Aorta (tissue), 5 donors: Measurements from ENCODE around the gene MRPL20. TPM values are rescaled to one million over a fixed set of nuclear protein-coding genes. Genes with fewer than 3 reads are reported as not detected.

Experiments used
- ATAC-seq: fragments of 200-7000 bp; cut with Tn5 transposase; one replicate; pipeline ENCODE4 v1.9.1; 2022; ENCODE audit warnings: moderate library complexity; ENCODE audit not compliant: low FRiP score
- DNase-seq, 2 donors: peaks; one replicate each; pipeline ENCODE4 v3.0.0-alpha.2; 2020
- H3K27ac ChIP-seq, 2 donors: one replicate each; pipeline ENCODE4 v1.5.1; 2013; ENCODE audit warnings: low read length in 2 of 2, mild to moderate bottlenecking in 2 of 2, moderate library complexity in 2 of 2, control low read depth in 1 of 2, inconsistent platforms in 1 of 2, low read depth in 1 of 2
- H3K27me3 ChIP-seq, 2 donors: one replicate each; pipeline ENCODE4 v1.6.1; 2013; ENCODE audit warnings: control low read depth in 1 of 2, low read length in 1 of 2, mild to moderate bottlenecking in 1 of 2, moderate library complexity in 1 of 2; ENCODE audit not compliant: insufficient read depth in 2 of 2, control insufficient read depth in 1 of 2
- H3K36me3 ChIP-seq, 2 donors: one replicate each; pipeline ENCODE4 v1.6.1; 2013; ENCODE audit warnings: control low read depth in 1 of 2, low read length in 1 of 2, mild to moderate bottlenecking in 1 of 2; ENCODE audit not compliant: insufficient read depth in 2 of 2, control insufficient read depth in 1 of 2
- H3K4me1 ChIP-seq, 2 donors: one replicate each; pipeline ENCODE4 v1.6.1; 2013; ENCODE audit warnings: low read length in 2 of 2, control low read depth in 1 of 2, mild to moderate bottlenecking in 1 of 2, moderate library complexity in 1 of 2; ENCODE audit not compliant: insufficient read depth in 2 of 2, control insufficient read depth in 1 of 2
- H3K4me3 ChIP-seq, 2 donors: one replicate each; pipeline ENCODE4 v1.5.1; 2013; ENCODE audit warnings: low read length in 2 of 2, control low read depth in 1 of 2, mild to moderate bottlenecking in 1 of 2
- H3K9me3 ChIP-seq: one replicate; pipeline ENCODE4 v1.6.1; 2013; ENCODE audit warnings: mild to moderate bottlenecking, low read length; ENCODE audit not compliant: control insufficient read depth
- WGBS, 2 donors: extraction: QIAGEN DNeasy Blood & Tissue Kit; methylation state at CpG; one replicate each; pipeline ENCODE4 v1.1.7; 2013; 5-methylcytosine and 5-hydroxymethylcytosine counted together
- intact Hi-C, 2 donors: fragments of 100-400 bp; cut with DNase I; formaldehyde crosslinking; loops; one replicate each; pipeline versions ENCODE4 v1.14.2 to v1.15.0; 2022
- polyA plus RNA-seq, 2 donors: library from polyadenylated mRNA; stranded (reverse); fragments of 200-250 nt; gene quantifications; one replicate each; pipeline ENCODE4 v1.2.3, GENCODE V29; 2013
- total RNA-seq, 2 donors: library from RNA; stranded (reverse); fragmentation: NEBNext Ultra II Directional; extraction: Animal tissue kit (Norgen Biotek cat#: 25700); gene quantifications; one replicate each; pipeline ENCODE4 v1.2.1, GENCODE V29; 2021
- donor health status: healthy with polysubstance abuse.
- donor health status: Bipolar disorder and iron deficiency.
- donor health status: DM: no; HTN: no; CAD: no.
- donor health status: DM: no; HTN: no; CAD: no.
- donor health status: DM: yes; HTN: yes; CAD: no.

The MRPL20 gene
- total and polyA plus RNA-seq, 4 donors = 69.7 to 184 (median 107) TPM

DNA sequence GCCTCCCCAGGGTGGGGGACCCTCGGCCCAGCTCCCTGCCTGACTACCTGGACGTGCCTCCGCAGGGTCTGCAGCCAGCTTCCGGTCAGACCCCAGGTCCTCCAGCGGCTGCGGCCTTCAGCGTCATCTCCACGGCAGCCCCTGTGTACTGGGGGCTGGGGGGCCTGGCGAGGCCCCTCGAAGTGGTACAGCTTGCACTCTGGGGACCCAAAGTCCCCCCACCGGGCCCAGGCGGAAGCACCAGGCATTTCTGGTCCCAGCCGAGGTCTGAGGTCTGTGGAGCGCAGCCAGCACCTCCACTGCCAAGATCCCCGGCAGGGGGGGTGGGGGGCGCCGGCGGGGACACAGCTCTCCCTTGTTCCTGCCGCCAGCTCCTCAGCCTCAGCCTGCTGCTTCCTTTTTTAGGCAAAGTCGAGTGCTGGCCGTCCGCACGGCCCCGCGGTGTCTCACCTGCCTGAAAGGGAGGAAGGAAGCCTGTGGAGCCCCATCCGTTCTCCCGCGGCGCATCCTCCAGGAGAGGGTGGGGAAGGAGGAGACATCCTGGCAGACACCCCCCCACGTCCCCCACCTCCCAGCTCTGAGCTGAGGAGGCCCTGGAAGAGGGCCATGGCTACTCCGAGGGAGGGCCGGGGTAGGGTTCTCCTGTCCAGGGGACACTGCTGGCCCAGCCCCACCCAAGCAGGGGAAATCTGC, 27.2 kb upstream of the MRPL20 start:
- intact Hi-C loops = no loop called here
- 15 to 25% methylated on average over 26 to 32 of the region's 32 CpGs for WGBS, 2 donors
- Histone ChIP-seq H3K4me3 (no peak overlapping the region), H3K27ac (no peak overlapping the region), H3K4me1 (no peaks in the 10 kb centered on the region), H3K36me3 (no peaks in the 10 kb centered on the region), H3K9me3 (no peaks in the 10 kb centered on the region), H3K27me3 (no peaks in the 10 kb centered on the region)
- ATAC-seq = peak; percentile 2
- DNase-seq = peak; percentile 54 to 85

DNA sequence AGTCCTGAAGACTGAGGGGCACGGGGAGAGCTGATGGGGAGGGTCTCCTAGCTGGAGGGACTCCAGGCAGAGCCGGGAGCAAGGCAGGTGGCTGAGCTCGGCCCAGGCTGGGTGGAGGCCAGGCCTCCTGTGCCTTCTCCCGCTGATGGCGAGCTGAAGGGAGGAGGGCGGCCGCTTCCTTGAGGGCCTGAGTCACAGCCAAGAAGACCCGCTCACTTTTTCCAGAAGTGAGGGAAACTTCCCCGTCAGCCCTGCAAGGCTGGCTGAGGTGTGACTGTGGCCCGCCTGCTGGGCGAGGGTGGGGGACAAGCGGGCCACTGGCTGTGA, 26.7 kb upstream of the MRPL20 start:
- Histone ChIP-seq H3K9me3 (no peaks in the 10 kb centered on the region), H3K4me1 (no peaks in the 10 kb centered on the region), H3K27me3 (no peaks in the 10 kb centered on the region), H3K36me3 (no peaks in the 10 kb centered on the region), H3K27ac (no peak overlapping the region), H3K4me3 (no peak overlapping the region)
- 38 to 47% methylated on average over 8 to 12 of the region's 12 CpGs for WGBS, 2 donors
- ATAC-seq (peak; percentile 6), DNase-seq (peak in 1 of 2 donors; percentile 84)
- intact Hi-C loops = no loop called here

DNA sequence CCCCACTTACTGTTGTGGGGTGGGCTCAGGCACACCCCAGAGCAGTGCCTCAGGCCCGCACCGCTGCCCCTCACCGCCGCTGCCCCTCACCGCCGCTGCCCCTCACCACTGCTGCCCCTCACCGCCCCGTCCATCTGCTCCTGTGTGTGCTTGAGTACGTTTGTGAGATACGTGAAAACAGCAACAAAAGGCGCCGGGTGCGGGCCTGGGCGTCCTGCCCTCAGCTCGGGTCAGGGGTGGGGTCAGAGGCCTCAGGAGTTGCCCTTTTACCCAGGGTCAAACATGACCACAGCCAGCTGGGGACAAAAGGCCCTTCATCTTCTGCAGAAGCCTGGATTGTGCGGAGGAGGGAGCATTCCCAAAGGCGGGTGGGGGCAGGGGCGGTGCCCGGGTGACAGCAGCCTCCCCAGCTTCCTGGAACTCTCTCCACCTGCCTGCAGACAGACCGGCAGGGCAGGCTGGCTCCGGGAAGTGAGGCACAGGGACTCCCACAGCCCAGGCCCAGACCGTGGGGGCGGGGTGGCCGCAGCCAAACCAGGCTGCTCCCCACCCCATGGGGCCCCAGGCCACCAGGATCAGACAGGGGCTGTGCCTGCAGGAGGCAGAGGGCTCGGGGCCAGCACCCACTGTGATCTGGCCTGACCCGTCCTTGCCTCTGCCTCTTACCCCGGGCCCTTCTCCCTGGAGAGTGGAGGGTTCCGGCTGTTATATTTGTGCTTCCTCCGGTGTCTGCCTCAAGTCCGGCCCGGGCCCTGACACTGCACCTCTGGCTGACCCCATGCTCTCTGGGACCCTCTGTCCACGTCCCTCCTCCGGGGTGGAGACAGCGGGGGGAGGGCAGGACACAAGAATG, 26.1 kb upstream of the MRPL20 start:
- Histone ChIP-seq H3K4me1 (no peaks in the 10 kb centered on the region), H3K4me3 (no peak overlapping the region), H3K36me3 (no peaks in the 10 kb centered on the region), H3K9me3 (no peaks in the 10 kb centered on the region), H3K27ac (no peak overlapping the region), H3K27me3 (no peaks in the 10 kb centered on the region)
- ATAC-seq (peak; percentile 21), DNase-seq (peak; percentile 55 to 80)
- intact Hi-C loops = no loop called here
- WGBS, 2 donors = 75 to 77% methylated on average over 31 to 34 of the region's 34 CpGs

DNA sequence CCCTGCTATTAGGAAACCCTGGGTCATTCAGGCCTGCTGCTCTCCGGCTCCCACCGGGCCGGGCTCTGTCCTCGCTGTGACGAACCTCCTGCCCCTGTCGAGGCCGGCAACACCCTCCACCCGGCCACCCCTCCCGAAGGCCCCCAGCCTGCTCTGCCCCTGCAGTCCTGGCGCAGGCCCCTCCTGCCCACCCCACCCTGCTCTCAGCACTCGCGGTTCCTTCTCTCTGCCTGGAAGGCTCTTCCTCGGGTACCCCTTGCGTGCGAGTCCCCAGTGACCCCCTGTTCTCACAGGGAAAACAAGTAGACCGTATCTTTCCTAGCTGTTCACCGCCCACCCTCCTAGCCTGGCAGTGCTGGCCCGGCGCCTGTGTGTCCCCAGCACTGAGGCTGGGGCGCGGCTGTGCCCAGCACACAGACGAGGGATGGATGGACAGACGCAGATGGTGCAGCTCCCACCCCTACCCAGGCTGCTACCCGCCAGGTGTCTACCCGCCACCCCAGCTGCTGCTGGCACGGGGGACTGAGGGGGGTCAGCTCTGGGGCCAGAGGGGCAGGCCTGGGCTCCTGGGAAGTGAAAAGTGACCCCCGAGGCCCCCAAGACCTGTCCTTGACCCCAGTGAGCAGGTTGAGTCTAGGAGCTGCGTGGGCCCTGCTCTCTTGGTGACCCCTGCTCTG, 25.3 kb upstream of the MRPL20 start:
- peak in 1 of 2 donors; percentile 44 for DNase-seq
- no peaks in the 10 kb centered on the region for H3K4me1 ChIP-seq
- no peak overlapping the region for H3K27ac ChIP-seq
- ATAC-seq = no peak
- intact Hi-C loops = no loop called here
- no peaks in the 10 kb centered on the region for H3K27me3 ChIP-seq
- no peaks in the 10 kb centered on the region for H3K9me3 ChIP-seq
- no peak overlapping the region for H3K4me3 ChIP-seq
- 84 to 88% methylated on average over 28 of the region's 28 CpGs for WGBS, 2 donors
- no peaks in the 10 kb centered on the region for H3K36me3 ChIP-seq

DNA sequence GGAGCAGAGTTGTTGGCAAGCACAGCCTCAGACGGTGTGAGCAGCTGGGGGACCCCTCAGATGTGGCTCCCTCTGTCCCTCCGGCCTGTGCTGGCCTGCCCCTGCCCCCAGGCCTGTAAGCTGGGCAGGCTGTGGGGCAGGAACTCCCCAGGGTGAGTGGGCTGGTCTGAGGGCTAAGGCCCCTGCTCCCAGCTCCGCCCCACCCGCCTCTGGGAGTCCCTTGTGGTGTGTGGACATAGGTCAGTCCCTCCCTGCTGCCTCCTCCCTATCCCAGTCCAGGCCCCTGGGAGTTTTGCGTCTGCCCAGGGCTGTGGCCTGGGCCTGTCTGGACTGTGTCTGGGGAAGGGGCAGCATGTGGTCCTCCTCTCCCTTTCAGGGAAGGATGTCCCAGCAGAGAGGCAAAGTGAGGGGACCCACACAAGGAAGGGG, 24.8 kb upstream of the MRPL20 start:
- Histone ChIP-seq H3K9me3 (no peaks in the 10 kb centered on the region), H3K36me3 (no peaks in the 10 kb centered on the region), H3K27ac (no peak overlapping the region), H3K4me1 (no peaks in the 10 kb centered on the region), H3K4me3 (no peak overlapping the region), H3K27me3 (no peaks in the 10 kb centered on the region)
- ATAC-seq (no peak), DNase-seq (peak; percentile 40 to 84)
- intact Hi-C loops = no loop called here
- WGBS, 2 donors = 73% methylated on average over 5 of the region's 5 CpGs

DNA sequence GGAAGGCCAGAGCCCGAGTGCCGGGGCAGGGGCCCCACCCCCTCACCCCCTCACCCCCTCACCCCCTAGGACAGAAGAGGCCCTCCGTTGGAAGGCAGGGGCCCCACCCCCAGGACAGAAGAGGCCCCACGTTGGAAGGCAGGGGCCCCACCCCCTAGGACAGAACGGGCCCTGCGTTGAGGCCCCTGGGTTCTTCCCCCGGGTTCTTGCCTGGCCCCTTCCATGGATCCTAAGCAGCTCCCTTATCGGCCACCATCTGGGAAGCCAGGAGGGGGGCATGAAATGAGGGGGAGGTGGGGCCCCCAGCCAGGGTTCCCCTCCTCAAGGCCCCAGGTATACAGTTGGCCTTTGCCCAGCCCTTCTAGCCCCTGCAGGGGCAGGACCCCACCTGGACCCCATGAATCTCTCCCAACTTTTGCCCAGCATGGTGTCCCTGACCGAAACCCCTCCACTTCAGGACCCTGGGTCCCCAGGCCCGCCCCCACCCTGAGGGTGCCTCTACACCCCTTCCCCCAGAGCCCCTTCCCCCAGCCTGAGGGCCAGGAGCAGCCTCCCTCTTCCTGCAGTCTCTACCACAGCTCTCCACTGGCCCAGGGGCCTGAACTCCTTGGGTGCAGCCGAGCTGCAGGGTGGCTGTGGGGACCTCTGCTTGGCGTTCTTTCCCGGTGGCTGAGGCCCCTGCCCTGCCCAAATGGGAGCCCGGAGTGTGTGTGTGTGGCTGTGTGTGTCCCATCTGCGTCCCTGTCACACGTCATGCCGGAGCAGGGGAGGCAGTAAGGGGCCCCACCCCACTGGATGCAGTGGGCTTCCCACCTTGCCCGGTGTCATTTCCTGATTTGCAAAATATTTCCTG, 24.1 kb upstream of the MRPL20 start:
- intact Hi-C loops = no loop called here
- 75 to 82% methylated on average over 14 to 18 of the region's 18 CpGs for WGBS, 2 donors
- Histone ChIP-seq H3K36me3 (no peaks in the 10 kb centered on the region), H3K4me3 (no peak overlapping the region), H3K9me3 (no peaks in the 10 kb centered on the region), H3K4me1 (no peaks in the 10 kb centered on the region), H3K27ac (no peak overlapping the region), H3K27me3 (no peaks in the 10 kb centered on the region)
- ATAC-seq (no peak), DNase-seq (peak; percentile 42 to 72)

DNA sequence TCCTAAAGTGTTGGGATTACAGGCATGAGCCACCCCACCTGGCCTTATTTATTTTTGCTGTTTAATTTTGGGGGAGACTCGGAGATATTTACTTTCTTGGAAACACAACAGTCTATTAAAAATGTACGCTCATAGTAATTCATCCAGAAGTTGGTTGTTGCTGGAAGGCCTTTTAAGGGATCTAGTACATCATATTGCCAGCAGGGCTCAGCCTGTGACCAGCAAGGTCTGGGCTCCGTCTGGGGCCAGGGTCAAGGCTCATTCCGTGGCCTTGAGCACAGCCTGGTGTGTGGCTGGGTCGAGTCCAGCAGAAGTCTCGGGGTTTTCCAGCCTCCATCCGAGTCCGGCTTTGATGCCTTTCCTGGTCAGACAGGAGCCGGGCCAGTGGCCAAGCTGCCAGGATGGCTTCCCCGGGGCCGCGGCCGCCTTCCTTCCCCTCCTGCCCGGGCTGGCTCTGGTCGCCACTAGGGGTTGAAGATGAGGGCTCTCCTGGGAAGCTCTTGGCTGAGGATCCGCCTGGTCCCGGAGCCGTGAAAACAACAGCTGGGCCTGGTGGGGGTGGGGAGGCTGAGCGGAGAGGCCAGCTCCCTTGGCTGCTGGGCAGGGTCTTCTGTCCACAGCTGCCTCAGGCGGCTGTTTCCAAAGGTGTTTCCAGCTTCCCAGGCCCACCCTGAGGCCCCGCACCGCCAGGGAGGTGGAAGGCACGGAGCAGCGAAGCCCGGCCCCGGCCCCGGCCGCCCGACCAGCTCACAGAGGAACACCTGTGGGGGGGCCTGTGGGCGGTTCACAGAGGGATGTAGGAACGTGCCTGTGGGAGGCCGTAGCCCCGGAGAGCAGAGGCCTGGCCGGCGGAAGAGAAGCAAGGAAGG, 23.3 kb upstream of the MRPL20 start:
- Histone ChIP-seq H3K36me3 (no peaks in the 10 kb centered on the region), H3K4me3 (no peak overlapping the region), H3K27me3 (no peaks in the 10 kb centered on the region), H3K27ac (no peak overlapping the region), H3K4me1 (no peaks in the 10 kb centered on the region), H3K9me3 (no peaks in the 10 kb centered on the region)
- WGBS, 2 donors = 23 to 29% methylated on average over 32 to 35 of the region's 35 CpGs
- intact Hi-C loops = no loop called here
- ATAC-seq = peak; percentile 63
- peak; percentile 75 to 89 for DNase-seq
